ENCODE data around the gene TENM3.
A peak's percentile ranks its signal among the peaks of the same experiment; 100 is the strongest.

The TENM3 gene

DNA sequence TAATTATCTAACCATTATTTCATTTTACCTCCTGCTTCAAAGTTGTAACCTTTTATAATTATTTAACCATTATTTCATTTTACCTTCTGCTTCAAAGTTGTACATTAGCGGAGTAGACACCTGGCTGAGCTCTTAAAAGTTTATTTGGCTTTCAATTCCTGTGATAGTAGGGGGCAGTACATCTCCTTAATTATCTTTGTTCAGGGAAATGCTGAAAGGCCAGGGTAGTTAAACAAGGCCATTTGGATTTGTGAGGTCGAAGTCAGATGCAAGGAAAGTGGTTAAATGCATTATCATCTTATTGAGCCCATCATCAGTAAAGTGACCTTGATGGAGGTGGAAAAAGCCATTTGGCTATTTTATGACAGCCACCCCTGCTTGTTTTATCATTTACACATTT lies 210.6 kb downstream of the TENM3 start (continued):
- TF ChIP-seq ZBTB44 (tag by site-specific recombination; IDR thresholded peaks at IDR 0.05) (peak; percentile 78; the same call in 1 of the 2 replicates), ZNF366 (tag by site-specific recombination; conservative IDR thresholded peaks at IDR 0.05) (0 out of 2 replicates have a peak, but pooled peaks have one; percentile 10), ZNF561 (tag by site-specific recombination; IDR thresholded peaks at IDR 0.05; ENCODE audit: borderline replicate concordance) (peak; percentile 52; the same call in 1 of the 2 replicates), ZNF843 (tag by site-specific recombination; IDR thresholded peaks at IDR 0.05) (peak; percentile 88), ZBTB20 (tag by site-specific recombination; IDR thresholded peaks at IDR 0.05) (no peak), SCRT1 (tag by site-specific recombination; IDR thresholded peaks at IDR 0.05; ENCODE audit: borderline replicate concordance) (peak; percentile 24; the same call in 1 of the 2 replicates), ZNF426 (tag by site-specific recombination; IDR thresholded peaks at IDR 0.05) (no peak), ZEB2 (tag by site-specific recombination; IDR thresholded peaks at IDR 0.05) (0 out of 2 replicates have a peak, but pooled peaks have one; percentile 2), ZNF394 (tag by site-specific recombination; IDR thresholded peaks at IDR 0.05; ENCODE audit: borderline replicate concordance) (no peak)
- TF ChIP-seq, protein P1, sequence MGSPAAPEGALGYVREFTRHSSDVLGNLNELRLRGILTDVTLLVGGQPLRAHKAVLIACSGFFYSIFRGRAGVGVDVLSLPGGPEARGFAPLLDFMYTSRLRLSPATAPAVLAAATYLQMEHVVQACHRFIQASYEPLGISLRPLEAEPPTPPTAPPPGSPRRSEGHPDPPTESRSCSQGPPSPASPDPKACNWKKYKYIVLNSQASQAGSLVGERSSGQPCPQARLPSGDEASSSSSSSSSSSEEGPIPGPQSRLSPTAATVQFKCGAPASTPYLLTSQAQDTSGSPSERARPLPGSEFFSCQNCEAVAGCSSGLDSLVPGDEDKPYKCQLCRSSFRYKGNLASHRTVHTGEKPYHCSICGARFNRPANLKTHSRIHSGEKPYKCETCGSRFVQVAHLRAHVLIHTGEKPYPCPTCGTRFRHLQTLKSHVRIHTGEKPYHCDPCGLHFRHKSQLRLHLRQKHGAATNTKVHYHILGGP (tag by site-specific recombination; IDR thresholded peaks at IDR 0.05), result 0 out of 2 replicates have a peak, but pooled peaks have one; percentile 17

- H3K27ac ChIP-seq (ENCODE audit: extremely low read depth, low read depth, low read length), result no peak overlapping the region
- ChIA-PET POLR2A (no interaction called here), CTCF (interaction anchor here (0.6 to 0.7 kb wide), 2 partner anchors 211 to 808 kb away, joined by 3 read pairs; no protein-coding TSS in a partner anchor)
- TF ChIP-seq, protein P2, sequence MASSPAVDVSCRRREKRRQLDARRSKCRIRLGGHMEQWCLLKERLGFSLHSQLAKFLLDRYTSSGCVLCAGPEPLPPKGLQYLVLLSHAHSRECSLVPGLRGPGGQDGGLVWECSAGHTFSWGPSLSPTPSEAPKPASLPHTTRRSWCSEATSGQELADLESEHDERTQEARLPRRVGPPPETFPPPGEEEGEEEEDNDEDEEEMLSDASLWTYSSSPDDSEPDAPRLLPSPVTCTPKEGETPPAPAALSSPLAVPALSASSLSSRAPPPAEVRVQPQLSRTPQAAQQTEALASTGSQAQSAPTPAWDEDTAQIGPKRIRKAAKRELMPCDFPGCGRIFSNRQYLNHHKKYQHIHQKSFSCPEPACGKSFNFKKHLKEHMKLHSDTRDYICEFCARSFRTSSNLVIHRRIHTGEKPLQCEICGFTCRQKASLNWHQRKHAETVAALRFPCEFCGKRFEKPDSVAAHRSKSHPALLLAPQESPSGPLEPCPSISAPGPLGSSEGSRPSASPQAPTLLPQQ (tag by site-specific recombination; IDR thresholded peaks at IDR 0.05), result no peak
- TF ChIP-seq ZNF544 (tag by site-specific recombination; IDR thresholded peaks at IDR 0.05), result no peak
- no peak for TF ChIP-seq ZNF48 (tag by site-specific recombination; IDR thresholded peaks at IDR 0.05)
- TF ChIP-seq GLI2 (tag by site-specific recombination; IDR thresholded peaks at IDR 0.05; ENCODE audit: borderline replicate concordance, low read depth), result 0 out of 2 replicates have a peak, but pooled peaks have one; percentile 16
- no peak for TF ChIP-seq ZNF560 (tag by site-specific recombination; IDR thresholded peaks at IDR 0.05; ENCODE audit: borderline replicate concordance)
- no peak for TF ChIP-seq ZNF571 (tag by site-specific recombination; IDR thresholded peaks at IDR 0.05)
- TF ChIP-seq OSR2 (tag by site-specific recombination; IDR thresholded peaks at IDR 0.05), result peak; percentile 91
- no peak for TF ChIP-seq ZNF423 (tag by site-specific recombination; IDR thresholded peaks at IDR 0.05)
- TF ChIP-seq, protein P3, sequence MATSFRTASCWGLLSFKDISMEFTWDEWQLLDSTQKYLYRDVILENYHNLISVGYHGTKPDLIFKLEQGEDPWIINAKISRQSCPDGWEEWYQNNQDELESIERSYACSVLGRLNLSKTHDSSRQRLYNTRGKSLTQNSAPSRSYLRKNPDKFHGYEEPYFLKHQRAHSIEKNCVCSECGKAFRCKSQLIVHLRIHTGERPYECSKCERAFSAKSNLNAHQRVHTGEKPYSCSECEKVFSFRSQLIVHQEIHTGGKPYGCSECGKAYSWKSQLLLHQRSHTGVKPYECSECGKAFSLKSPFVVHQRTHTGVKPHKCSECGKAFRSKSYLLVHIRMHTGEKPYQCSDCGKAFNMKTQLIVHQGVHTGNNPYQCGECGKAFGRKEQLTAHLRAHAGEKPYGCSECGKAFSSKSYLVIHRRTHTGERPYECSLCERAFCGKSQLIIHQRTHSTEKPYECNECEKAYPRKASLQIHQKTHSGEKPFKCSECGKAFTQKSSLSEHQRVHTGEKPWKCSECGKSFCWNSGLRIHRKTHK (tag by site-specific recombination; IDR thresholded peaks at IDR 0.05), result no peak
- peak; percentile 74; the same call in 1 of the 2 replicates for TF ChIP-seq OVOL3 (tag by site-specific recombination; IDR thresholded peaks at IDR 0.05)
- TF ChIP-seq ZNF175 (tag by site-specific recombination; IDR thresholded peaks at IDR 0.05), result no peak
- TF ChIP-seq FEZF1 (tag by site-specific recombination; IDR thresholded peaks at IDR 0.05), result peak; percentile 75
- TF ChIP-seq, protein P4, sequence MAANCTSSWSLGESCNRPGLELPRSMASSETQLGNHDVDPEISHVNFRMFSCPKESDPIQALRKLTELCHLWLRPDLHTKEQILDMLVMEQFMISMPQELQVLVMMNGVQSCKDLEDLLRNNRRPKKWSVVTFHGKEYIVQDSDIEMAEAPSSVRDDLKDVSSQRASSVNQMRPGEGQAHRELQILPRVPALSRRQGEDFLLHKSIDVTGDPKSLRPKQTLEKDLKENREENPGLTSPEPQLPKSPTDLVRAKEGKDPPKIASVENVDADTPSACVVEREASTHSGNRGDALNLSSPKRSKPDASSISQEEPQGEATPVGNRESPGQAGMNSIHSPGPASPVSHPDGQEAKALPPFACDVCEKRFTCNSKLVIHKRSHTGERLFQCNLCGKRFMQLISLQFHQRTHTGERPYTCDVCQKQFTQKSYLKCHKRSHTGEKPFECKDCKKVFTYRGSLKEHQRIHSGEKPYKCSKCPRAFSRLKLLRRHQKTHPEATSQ (tag by site-specific recombination; IDR thresholded peaks at IDR 0.05), result no peak
- TF ChIP-seq ZBTB44 (tag by site-specific recombination; IDR thresholded peaks at IDR 0.05), result peak; percentile 83
- TF ChIP-seq, protein P5, sequence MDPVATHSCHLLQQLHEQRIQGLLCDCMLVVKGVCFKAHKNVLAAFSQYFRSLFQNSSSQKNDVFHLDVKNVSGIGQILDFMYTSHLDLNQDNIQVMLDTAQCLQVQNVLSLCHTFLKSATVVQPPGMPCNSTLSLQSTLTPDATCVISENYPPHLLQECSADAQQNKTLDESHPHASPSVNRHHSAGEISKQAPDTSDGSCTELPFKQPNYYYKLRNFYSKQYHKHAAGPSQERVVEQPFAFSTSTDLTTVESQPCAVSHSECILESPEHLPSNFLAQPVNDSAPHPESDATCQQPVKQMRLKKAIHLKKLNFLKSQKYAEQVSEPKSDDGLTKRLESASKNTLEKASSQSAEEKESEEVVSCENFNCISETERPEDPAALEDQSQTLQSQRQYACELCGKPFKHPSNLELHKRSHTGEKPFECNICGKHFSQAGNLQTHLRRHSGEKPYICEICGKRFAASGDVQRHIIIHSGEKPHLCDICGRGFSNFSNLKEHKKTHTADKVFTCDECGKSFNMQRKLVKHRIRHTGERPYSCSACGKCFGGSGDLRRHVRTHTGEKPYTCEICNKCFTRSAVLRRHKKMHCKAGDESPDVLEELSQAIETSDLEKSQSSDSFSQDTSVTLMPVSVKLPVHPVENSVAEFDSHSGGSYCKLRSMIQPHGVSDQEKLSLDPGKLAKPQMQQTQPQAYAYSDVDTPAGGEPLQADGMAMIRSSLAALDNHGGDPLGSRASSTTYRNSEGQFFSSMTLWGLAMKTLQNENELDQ (tag by site-specific recombination; IDR thresholded peaks at IDR 0.05; ENCODE audit: low read depth), result no peak
Measured at GRCh38 chr4:182454440-182455013, 211.3 kb downstream of the TENM3 start.

More at GRCh38 chr4:182454440-182455013, 211.3 kb downstream of the TENM3 start:
- H3K4me1 ChIP-seq (ENCODE audit: control insufficient read depth, insufficient read depth, low read length), result peaks cover 2% of the 10 kb centered on the region; the same call in 1 of the 2 replicates
- H3K9me3 ChIP-seq (ENCODE audit: control insufficient read depth, insufficient read depth, low read depth, low read length), result no peaks in the 10 kb centered on the region
- no peak overlapping the region for H3K4me3 ChIP-seq (ENCODE audit: low read depth, low read length)
- no peaks in the 10 kb centered on the region for H3K36me3 ChIP-seq (ENCODE audit: control insufficient read depth in 2 of 2, insufficient read depth in 1 of 2, low read length in 2 of 2)
